NCI-H82 treated with DMSO at 0.1 percent for 48 hours (cell line): Measurements from ENCODE around the gene KRT83.
"Not testable (repeated sequence)": the region's sequence is repeated elsewhere in the genome, so short reads cannot be mapped to it uniquely, and the experiment has no call there.

ENCODE experiments used
- DNase-seq: peaks from one replicate; lab custom pipeline; 2025; ENCODE audit not compliant: unreplicated experiment; lab: John Stamatoyannopoulos, UW

KRT83 gene

GRCh38 chr12:52334185-52334584, 13.0 kb upstream of the KRT83 start:
- DNase-seq, result no peak

GRCh38 chr12:52333321-52333720, 12.1 kb upstream of the KRT83 start:
- no peak for DNase-seq

DNA sequence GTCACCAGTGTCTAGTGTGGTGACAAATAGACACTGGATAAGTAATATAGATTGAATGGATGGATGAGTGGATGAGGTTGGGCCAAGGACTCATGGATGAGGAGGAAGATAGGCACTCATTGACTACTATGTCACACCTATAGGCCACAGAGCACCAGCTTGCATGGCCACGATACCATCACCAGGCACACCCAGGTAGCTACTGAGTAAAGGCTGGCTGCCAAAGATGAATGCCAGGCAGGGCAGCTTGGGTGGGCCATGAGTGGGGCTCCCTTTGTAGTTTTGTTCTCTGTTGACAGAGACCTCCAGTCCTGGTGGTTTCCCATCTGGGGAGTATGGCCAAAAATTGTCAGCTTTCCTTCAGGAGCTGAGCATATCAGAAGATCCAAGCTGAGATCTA, 11.2 kb upstream of the KRT83 start:
- DNase-seq, result no peak

DNA sequence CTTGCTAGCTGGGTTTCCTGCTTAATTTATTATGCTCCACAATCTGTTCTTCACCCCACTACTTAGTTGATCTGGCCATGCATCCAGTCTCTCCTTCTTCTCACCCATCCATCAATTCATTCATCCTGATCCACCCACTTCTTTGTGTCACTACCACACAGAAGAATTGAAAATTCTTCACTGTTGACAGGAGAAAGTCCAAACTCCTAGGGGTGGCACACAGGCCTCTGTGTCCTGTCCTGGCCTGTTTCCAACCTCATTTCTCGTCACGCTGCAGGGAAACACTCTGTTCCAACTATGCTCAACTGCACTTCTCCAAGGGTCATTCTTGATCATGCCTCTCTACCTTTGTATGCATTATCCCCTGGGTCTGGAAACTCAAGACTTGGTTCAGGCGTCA, 10.6 kb upstream of the KRT83 start:
- no peak for DNase-seq

GRCh38 chr12:52331039-52331438, 9.8 kb upstream of the KRT83 start:
- no peak for DNase-seq

GRCh38 chr12:52327830-52328500, 6.8 kb upstream of the KRT83 start:
- DNase-seq, result no peak

DNA sequence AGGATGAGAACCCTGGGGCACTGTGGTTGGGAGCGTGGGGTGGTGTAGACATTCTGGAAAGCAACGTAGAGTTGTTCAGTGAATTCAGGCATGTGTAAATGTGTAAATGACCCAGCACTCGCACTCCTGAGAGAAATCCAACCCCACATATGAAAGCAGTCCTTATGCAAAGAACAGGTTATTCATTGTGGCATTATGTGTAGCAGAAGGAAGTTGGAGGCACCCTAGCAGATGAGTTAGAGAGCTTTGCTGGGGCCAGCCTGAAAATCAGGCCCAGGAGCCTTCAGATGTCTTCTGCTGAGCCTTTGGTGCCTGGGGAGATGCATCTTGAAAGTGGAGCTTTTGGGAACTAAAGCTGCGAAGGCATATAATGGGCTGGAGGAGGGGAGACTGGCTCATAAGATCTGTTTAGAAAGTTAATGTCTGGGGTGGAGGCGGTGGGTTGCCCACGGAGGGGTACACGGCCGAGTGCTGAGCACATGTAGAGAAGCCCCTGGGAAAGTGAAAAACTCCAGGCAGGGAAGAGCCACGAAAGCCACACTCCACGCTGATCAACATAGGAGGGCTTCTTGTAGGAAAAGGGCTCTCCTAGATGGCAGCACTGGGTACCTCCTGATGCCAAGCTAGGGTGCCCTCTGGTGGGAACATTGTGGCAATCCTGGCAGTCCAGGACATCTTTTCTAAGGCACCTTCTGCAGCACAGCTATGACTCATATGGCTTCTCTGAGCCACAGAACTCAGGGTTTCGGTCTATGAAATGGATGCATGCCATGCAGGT, 6.0 kb upstream of the KRT83 start:
- peak; percentile 47 for DNase-seq

DNA sequence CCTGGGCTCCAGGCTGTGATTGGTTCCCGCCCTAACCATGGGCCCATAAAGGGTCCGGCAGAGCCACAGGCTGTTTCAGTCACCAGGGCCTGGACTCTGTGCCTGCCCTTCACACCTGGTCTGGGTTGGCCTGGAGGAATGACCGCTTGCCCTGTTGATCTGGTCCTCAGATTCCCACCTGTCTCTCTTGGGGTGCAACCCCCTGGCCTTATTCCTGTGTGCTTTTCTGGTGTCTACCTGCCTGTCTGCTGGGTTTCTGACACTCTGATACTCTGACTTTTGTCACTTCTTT, 2.9 kb upstream of the KRT83 start:
- no peak for DNase-seq

- no peak for DNase-seq
Observed at GRCh38 chr12:52323416-52324152, 2.4 kb upstream of the KRT83 start.

DNA sequence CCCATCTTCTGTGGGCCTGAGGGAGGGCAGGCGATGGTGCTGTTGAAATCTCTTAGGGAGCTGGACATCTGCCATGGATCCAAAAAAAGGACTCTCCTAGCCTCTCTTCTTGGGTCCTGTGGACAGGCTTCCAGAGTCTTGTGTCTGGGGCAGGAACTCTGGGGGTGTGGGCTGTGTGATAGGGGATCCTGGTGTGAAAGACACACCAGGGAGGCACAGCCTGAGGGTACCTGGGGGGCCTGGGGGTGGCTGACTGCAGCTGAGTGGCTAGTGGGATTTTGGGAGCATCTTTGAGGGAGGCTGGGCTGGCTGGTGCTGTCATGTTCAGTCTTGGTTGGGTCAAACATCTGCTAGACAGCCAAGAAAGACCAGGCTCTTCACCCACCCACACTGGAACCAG, 1.8 kb upstream of the KRT83 start:
- no peak for DNase-seq

GRCh38 chr12:52322069-52322468, 871 bp upstream of the KRT83 start:
- DNase-seq, result no peak

GRCh38 chr12:52321418-52321817, 220 bp upstream of the KRT83 start:
- DNase-seq, result no peak

DNA sequence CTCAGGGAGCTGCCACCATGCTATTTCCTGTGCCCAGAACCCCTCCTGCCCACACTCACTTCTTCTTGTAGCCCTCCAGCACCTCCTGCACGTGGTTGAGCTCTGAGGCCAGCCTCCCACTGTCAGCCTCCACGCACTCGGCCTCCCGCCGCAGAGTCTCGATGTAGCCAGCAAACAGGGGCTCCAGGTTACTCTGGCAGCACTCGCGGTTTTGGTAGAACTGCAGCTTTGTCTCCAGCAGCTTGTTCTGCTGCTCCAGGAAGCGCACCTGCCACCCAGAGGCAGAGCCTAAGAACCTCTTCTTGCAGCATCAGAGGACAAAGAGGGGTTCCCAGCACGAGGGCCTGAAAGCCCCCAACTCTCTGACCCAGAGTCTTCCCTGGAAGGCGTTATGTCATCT, 2.1 kb downstream of the KRT83 start:
- no peak for DNase-seq

DNA sequence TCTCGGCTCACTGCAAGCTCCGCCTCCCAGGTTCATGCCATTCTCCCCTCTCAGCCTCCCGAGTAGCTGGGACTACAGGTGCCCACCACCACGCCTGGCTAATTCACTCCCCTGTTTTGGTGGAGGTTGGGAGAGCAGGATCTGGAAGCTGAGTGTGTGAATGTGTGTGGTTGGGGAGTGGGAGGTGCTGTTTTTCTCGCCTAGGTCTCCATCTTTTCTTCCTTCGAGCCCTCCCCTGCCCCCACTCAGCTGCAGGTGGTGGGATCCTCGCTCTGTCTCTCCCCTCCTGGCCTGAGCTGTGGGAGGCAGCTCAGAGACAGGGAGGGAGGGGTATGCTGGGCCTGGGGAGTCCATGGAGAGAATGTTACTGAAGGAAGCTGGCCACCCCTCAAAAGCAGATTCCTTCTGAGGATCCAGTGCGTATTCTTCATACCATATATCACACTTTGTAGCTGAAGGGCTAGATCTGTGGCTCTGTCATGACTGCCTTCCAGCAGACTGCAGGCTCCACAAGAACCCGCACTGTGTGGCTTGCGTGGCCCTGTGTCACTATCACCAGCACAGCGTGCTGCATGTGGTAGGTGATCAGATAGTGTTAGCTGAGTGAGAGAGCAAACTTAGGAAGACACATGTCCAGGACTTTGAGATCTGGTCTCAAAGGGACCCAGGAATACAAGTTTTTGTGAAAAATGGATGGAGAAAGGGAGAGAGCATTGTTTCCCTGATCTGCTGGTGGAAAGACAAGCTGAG, 2.8 kb downstream of the KRT83 start:
- DNase-seq, result no peak

- no peak for DNase-seq
Observed at GRCh38 chr12:52317468-52318052, 3.6 kb downstream of the KRT83 start.

GRCh38 chr12:52316701-52317100, 4.5 kb downstream of the KRT83 start:
- DNase-seq, result no peak

DNA sequence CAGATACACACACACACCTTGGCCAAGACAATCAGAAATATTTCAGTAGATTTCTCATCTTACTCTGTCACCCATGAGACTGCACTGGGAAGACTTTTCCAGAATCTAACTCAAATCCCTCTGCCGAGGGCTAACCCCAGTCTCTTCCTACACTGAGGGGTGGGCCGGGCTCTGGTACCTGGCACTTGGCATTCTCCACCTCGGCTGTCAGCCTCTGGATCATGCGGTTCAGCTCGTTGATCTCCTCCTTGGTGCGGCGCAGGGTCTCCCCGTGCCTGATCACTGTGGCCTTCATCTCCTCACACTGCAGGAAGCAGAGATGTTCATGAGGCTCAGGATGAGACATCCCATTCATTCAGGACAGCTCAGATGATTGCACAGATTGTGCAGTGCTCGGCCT, 4.9 kb downstream of the KRT83 start:
- no peak for DNase-seq

DNA sequence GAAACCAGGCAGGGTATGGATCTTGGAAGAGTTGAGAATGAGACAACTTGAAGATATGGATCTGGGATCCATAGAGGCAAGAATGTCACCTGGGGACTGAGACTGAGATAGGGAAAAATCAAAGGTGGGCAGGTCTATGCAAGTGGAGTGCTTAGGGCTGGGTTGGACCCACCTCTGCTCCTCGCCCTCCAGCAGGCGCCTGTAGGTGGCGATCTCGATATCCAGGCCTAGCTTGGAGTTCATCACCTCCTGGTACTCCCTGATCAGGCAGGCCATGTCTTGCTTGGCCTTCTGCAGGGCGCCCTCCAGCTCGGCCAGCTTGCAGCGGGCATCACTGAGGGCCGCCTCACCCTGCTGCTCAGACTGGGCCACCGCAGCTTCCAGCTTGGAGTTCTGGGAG, 5.5 kb downstream of the KRT83 start:
- DNase-seq, result not testable (repeated sequence)

DNA sequence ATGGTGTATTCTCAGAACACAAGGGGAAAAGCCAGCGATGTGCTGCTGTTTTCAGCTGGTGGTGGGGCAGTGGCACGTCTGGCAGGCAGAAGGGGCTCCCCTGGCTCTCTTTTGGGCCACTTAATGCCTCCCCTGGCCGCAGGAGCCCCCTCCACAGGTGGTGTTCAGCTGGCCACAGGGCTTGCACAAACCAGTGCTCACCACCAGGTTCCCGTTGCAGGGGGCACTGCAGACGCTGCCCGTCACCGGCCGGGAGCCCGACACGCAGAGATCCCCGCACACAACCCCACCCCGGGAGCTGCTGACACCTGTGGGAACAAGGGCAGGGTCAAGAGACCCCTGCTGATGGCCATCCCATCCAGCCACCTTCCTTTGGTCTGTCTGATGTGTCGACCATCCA, 6.7 kb downstream of the KRT83 start:
- no peak for DNase-seq

DNA sequence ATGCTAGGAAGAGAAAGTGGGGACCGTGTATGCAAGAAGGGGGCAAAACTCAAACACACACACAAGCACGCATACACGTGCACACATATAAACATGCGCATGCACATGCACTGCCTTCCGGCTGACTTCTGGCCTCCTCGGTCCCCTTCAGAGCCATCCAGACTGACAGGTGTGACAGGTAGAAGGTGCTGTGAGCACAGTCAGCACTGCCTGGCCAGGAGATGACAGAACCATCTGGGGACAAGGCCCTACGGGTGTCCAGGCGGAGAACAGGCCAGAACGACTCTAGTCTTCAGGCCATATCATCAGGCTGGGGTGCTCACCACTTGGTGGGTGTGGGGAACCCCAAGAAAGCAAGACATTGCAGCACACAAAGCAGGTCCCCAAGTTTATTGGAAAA, 7.3 kb downstream of the KRT83 start:
- DNase-seq, result no peak

- no peak for DNase-seq
Observed at GRCh38 chr12:52313461-52313860, 7.7 kb downstream of the KRT83 start.
